CD4-positive, alpha-beta T cell treated with Interleukin-6 for 4 hours (primary cell): ENCODE results near the gene BICDL2.
A peak's percentile ranks its signal among the peaks of the same experiment; 100 is the strongest.
"Not testable (repeated sequence)": the region's sequence is repeated elsewhere in the genome, so short reads cannot be mapped to it uniquely, and the experiment has no call there.

Experiments
- DNase-seq: peaks from one replicate; pipeline ENCODE4 v3.0.0-alpha.2; 2020; ENCODE audit warnings: mixed read lengths

The BICDL2 gene, protein sequence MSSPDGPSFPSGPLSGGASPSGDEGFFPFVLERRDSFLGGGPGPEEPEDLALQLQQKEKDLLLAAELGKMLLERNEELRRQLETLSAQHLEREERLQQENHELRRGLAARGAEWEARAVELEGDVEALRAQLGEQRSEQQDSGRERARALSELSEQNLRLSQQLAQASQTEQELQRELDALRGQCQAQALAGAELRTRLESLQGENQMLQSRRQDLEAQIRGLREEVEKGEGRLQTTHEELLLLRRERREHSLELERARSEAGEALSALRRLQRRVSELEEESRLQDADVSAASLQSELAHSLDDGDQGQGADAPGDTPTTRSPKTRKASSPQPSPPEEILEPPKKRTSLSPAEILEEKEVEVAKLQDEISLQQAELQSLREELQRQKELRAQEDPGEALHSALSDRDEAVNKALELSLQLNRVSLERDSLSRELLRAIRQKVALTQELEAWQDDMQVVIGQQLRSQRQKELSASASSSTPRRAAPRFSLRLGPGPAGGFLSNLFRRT

DNA sequence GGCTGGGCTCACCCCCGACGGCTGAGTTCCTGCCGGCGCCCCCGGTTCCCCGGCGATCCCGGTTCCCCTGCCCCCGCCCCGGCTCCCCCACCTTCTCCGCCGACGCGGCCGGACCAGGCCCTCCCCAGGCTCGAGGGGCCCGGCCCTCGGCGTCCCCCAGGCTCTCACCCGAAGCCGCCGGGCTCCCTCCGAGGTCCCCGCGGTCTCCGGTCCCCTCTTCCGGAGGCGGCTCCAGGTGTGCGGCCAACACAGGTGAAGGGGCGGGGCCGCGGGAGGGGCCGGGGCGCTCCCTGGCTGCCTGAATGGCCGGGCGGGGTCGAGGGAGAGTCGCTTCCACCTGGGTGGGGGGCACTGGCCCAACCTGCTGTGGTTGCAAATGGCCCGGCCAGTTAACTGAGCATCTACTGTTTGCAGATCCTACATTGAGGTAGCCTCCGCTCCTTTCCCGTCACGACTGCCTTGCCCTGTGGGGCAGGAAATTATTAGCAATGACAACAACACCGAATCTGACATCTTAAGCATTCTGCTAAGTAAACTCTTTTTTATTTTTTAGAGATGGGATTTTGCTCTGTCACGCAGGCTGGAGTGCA lies at the start of gene BICDL2:
BICDL2 (minus strand) TSS at position 219 of the 590 bp plus-strand sequence. CDS start 1,448 bp downstream, outside the sequence.
- no peak for DNase-seq

GRCh38 chr16:3085868-3086595 lies 49.3 kb upstream of the BICDL2 start:
- DNase-seq, result no peak

GRCh38 chr16:3084969-3085670 lies 48.4 kb upstream of the BICDL2 start:
- DNase-seq, result no peak

GRCh38 chr16:3084491-3084890 lies 47.7 kb upstream of the BICDL2 start:
- no peak for DNase-seq

DNA sequence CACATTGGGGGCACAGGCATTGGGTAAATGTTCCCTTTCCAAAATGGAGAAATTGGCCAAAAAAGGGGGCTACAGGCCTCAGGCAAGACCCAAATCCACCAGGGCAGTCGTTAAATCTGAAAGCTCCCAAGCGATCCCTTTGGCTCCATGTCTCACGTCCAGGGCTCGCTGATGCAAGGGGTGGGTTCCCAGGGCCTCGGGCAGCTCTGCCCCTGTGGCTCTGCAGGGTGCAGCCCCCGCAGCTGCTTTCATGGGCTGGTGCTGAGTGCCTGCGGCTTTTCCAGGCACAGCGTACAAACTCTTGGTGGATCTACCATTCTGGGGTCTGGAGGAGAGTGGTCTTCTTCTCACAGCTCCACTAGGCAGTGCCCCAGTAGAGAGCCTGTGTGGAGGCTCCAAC lies 46.7 kb upstream of the BICDL2 start:
- not testable (repeated sequence) for DNase-seq

GRCh38 chr16:3081957-3082356 lies 45.2 kb upstream of the BICDL2 start:
- DNase-seq, result not testable (repeated sequence)

DNA sequence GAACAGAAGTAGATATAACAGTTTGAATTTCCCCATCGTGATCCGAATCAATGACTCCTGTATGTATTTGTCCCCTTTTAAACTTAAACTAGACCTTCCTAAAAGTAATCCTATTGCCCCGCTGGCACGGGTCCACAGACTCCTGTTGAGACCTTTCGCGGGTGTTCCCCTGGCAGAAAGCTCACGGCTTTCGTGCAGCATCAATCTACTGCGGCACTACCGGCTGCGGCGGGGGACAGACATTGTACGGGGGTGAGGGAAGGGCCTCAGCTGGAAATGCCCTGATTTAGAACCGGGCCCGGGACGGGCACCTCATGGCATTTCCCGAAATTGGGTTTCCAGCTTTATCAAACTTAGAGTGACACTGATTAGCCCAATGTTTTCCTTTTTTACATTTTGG lies 43.3 kb upstream of the BICDL2 start:
- DNase-seq, result no peak

DNA sequence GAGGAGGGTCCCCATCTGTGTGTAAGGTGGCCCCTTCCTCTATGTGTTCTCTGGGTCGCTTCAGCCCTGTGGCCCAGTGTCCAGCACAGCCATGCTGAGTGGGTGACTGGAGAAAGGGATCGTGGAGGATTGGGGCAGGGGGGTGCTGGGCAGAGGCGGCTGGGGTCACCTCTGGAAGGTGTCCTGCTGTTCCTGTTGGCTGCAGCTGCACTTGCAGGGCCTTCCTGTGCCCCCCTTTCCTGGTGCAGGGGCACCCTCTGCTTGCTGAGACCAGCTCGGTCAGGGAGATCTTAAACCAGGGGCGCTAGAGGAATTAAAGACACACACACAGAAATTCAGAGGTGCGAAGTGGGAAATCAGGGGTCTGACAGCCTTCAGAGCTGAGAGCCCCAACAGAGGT lies 39.8 kb upstream of the BICDL2 start:
- DNase-seq, result no peak

GRCh38 chr16:3075946-3076345 lies 39.2 kb upstream of the BICDL2 start:
- not testable (repeated sequence) for DNase-seq

- no peak for DNase-seq
These were observed 38.8 kb upstream of the BICDL2 start for GRCh38 chr16:3075523-3075915.

DNA sequence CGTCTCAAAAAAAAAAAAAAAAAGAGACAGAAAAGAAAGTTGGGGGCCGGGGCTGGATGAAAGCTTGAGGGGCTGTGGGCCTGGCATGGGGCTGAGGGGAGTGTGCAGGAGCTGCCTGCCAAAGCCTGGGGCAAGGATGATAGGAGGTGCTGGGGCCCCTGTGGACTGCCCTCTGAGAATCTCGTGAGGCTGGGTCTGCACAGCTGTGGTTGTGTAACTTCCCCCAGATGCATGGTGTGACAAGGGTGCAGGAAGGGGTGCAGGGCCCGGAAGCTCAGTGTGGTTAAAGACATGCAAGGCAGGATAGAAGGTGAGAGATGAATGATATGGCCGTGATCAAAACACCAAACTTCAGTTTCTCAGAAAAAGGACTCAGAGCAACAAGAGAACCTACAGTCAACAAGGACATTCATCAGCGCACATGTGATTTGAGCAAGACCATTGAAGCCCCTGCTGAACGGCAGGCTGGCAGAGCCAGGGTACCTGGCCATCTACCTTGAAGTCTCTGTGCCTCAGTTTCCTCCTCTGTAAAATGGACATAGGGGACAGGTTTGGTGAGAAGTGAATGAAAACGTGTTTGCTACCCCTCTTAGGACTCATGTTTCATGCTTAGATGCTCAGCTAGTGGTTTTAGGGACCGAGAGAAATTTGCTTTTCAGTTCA lies 38.2 kb upstream of the BICDL2 start:
- peak; percentile 91 for DNase-seq

DNA sequence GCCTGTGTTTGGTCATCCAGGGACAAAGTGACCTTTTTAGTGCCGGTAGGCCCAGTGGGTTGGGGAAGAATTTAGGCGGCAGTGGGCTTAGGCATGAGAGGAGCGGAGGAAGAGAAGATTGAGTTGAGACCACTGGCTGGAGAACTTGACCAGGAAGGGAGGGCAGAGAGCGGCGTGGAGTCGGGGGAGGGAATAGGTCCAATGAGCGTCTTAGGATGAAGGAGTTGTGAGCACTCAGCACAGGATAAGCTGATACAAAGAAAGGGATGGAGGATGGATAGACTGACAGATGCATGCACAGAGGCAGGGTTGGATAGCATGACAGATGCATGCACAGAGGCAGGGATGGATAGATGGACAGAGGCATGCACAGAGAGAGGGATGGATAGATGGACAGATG lies 36.7 kb upstream of the BICDL2 start:
- DNase-seq, result no peak

- DNase-seq, result peak; percentile 40
These were observed 36.0 kb upstream of the BICDL2 start for GRCh38 chr16:3072576-3073263.

DNA sequence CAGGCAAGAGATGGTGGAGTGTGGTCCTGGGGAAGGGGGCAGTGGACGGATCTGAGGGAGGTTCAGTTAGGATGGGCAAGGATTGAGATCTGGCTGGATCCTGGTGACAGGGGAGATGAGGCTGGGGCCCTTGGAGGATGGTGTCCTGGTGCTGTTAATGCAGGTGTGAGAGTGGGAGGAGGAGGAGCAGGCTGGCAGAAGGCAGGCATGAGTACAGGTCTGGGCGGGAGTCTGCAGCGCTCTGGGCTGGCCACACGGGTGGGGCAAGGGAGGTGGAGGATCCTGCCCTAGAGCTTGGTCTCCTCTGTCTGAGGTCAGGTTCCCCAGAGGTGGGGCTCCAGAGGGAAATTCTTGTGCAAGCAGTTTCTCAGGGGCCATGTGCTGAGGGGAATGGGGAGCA lies 35.4 kb upstream of the BICDL2 start:
- DNase-seq, result peak; percentile 54

DNA sequence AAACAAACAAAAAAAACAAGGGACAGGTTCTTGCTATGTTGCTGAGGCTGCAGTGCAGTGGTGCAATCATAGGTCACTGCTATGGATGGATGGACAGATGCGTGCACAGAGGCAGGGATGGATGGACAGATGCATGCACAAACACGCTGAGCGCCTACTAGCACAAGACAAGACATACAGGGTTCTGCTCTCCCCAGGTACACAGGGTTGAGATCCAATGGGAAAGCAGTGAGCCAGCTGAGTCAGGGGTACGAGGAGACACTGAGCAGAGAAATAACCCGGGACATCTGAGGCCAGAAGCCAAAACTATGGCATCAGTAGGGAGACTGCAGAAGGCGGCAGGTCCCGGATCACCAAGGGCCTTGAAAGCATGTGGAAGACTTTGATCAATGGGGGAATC lies 34.9 kb upstream of the BICDL2 start:
- DNase-seq, result no peak

DNA sequence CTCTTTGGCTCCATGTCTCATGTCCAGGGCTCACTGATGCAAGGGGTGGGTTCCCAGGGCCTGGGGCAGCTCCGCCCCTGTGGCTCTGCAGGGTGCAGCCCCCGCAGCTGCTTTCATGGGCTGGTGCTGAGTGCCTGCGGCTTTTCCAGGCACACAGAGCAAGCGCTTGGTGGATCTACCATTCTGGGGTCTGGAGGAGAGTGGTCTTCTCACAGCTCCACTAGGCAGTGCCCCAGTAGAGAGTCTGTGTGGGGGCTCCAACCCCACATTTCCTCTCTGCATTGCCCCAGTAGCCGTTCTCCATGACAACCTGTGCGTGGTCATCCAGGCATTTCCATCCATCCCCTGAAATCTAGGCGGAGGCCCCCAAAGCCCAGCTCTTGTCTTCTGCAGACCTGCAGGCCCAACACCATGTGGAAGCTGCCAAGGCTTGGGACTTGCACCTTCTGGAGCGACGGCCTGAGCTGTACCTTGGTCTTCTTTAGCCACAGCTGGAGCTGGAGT lies 33.9 kb upstream of the BICDL2 start:
- no peak for DNase-seq

GRCh38 chr16:3069146-3069545 lies 32.4 kb upstream of the BICDL2 start:
- not testable (repeated sequence) for DNase-seq

- peak; percentile 38 for DNase-seq
These were observed 31.7 kb upstream of the BICDL2 start for GRCh38 chr16:3068487-3068886.

DNA sequence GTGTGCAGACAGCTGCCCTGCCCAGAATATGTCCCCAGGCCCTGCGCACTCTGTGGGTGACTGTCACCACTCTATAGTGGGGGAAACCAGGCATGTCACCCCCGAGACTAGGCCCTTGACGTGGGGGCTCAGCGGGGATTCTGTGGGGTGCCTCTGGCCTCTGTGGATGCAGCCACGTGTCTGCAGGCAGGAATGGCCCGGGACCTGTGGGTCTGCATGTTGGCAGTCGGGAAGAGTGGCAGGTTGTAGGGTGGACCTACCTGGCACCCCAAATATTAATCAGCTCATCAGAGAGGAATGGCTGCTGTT lies 29.6 kb upstream of the BICDL2 start:
- DNase-seq, result no peak

DNA sequence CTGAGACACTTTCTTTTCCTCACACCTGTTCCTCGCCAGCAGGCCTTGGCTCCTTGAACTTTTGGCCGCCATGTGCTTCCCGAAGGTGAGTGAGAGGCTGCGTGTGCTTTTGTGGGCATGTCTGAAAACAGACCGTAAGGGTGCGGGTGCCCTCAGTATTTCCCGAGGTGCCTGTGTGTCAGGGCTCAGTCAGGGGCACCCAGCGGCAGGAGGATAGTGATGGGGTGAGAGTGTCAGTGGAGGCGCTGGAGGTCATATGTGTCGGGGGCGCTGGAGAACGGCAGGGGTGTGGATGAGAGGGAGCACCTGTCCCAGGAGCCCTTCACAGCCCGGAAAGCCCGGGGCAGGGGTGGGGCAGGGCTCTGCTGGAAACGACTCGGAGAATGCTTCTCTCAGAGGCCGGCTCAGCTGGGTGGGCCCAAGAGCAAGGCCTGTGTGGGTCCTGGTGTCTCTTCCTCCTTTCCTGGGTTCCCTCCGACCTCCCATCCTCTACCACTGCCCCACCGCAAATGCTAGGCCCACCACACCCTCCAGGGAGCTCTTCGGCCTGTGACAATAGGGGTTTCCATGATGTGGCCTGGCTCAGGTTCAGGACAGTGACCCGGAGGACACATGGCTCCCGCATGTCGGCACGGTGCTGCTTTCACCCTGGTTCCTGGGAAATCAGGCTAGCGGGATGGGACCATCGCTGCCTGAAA lies 29.1 kb upstream of the BICDL2 start:
- peak; percentile 52 for DNase-seq
